Measurements from ENCODE around the gene BARX2.

GRCh38 chr11:129434641-129435498, 59.2 kb downstream of the BARX2 start:
- TF ChIP-seq CTCF (IDR thresholded peaks at IDR 0.05) (no peak), POLR2A (IDR thresholded peaks at IDR 0.05) (no peak), POLR2AphosphoS5 (IDR thresholded peaks at IDR 0.05) (no peak)
